Measurements from ENCODE around the gene PPP4R3B.
A peak's percentile ranks its signal among the peaks of the same experiment; 100 is the strongest.

The PPP4R3B gene

GRCh38 chr2:55511508-55512124 is 105.8 kb downstream of the PPP4R3B start:
- peak; percentile 37 for DNase-seq (ENCODE audit: low spot score)

GRCh38 chr2:55502590-55503141 is 114.8 kb downstream of the PPP4R3B start:
- no peak for DNase-seq (ENCODE audit: low spot score)

- DNase-seq (ENCODE audit: low spot score): no peak
These were observed 117.4 kb downstream of the PPP4R3B start for GRCh38 chr2:55500025-55500424.

GRCh38 chr2:55498582-55498981 is 118.8 kb downstream of the PPP4R3B start:
- no peak for DNase-seq (ENCODE audit: low spot score)

All from cerebellar cortex (tissue), 1 donor.